ENCODE results near the gene PHF2.

The PHF2 gene

DNA sequence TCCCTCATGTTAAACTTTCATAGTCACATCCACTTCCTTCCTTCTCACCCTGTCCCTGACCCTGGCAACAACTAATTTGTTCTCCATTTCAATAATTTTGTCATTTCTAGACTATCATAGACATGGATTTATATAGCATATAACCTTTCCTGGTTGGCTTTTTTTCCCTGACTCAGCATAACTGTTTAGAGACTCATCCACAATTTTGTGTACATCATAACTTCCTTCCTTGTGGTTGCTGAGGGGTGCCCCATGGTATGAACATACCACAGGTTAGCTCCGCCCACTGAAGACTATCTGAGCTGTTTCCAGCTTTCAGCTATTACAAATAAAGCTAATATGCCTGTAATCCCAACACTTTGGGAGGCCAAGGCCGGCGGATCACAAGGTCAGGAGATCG is 137.3 kb downstream of the PHF2 start:
- DNase-seq, result no peak

DNA sequence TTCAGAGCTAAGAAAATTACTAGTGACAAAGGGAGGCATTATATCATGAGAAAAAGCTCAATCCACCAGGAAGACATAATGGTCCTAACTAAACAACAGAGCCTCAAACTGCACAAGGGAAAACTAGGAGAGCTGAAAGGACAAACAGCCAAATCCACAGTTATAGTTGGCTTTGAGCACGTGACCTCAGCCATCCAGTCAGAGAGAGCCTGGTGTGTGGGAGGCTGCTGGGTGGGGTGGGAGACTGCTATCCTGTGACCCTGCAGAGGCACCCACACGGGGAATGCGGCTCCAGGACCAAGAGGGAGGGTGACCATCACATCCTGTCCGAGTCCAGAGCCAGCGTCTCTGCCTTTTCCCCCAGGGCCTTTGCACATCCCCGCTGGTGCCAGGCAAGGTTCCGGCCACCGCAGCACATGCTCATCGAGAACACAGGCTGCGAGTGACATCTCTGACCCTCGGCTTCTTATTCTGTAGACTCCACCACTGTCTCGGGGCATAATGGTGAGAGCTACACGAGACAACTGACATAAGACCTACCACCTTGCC is 145.1 kb downstream of the PHF2 start:
- DNase-seq, result no peak

DNA sequence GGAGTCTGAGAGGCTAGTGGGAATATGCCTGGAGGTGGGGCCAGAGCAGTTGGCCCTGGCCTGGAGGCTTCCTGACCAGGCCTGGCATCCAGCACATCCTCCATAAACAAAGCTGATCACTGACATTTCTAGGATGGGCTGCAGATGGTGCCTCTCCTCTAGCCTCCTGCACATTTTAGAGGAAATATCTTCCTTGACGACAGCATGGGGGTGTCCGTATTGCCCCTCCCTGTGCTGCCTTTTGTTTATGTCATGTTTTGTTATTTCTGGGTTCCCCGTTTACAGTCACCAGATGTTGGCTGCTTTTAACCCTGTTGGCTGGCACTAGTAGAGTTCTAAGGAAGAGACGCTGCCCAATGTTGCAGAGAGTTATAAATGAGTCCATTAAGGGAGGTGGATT is 148.5 kb downstream of the PHF2 start:
- no peak for DNase-seq

DNA sequence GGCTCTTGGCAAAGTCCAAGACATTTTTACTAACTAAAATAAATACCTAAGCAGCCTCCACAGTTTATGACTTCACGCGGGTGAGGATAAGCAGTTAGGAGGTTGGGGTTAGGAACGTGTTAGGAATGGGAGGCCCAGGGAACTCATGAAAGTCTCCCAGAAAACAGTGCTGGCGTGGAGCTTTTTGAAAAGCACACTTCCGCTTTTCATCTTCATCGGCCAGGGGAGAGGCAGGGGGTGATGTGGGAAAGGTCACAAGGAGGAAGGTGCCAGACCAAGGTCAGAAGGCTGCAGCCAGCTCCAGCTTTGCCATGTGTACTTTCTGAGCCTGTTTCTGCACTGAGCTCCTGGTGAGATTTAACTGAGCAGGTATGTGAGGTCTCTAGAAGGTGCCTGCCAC is 149.0 kb downstream of the PHF2 start:
- DNase-seq, result no peak

DNA sequence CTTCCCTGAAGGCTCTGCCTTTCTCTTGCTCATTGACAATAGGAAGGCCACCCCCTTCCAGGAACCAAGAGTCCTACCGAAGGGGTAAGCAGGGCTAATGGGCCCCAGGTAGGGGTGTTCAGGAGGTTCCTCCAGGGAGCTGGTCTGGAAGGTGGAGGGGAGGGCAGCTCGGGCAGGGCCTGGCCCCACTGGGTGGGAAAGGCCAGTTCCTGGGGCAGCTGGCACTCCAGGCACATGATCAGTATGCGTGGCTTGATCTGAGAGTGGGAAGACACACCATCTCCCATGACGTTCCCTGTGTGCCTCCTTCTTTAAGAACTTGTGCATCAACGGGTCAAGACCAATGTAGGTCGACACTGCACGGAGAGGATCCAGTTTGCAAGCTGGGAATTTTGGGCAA is 149.8 kb downstream of the PHF2 start:
- no peak for DNase-seq

Data from AML-193 (cell line).